Adipocyte (in vitro differentiated cells): ENCODE data around the gene EXPH5.

Experiments
- DNase-seq: peaks from one replicate; pipeline ENCODE4 v3.0.0-alpha.2; 2015; ENCODE audit warnings: low read depth
- H3K27me3 ChIP-seq: replicated peaks from 2 replicates; pipeline ENCODE4 v1.7.0; 2013; ENCODE audit warnings: mild to moderate bottlenecking, low read length, moderate library complexity; ENCODE audit not compliant: control insufficient read depth, insufficient read depth
- H3K36me3 ChIP-seq: 2 replicates; pipeline ENCODE4 v1.7.0; 2013; ENCODE audit warnings: low read length, mild to moderate bottlenecking, moderate library complexity; ENCODE audit not compliant: control insufficient read depth, insufficient read depth, severe bottlenecking
- H3K4me1 ChIP-seq: 2 replicates; pipeline ENCODE4 v1.7.0; 2013; ENCODE audit warnings: mild to moderate bottlenecking, low read length, moderate library complexity; ENCODE audit not compliant: control insufficient read depth, insufficient read depth
- H3K4me3 ChIP-seq: 2 replicates; pipeline ENCODE4 v1.7.0; 2013; ENCODE audit warnings: mild to moderate bottlenecking, low read length, moderate library complexity
- H3K9ac ChIP-seq: 2 replicates; pipeline ENCODE4 v1.7.0; 2013; ENCODE audit warnings: mild to moderate bottlenecking, low read length, moderate library complexity
- H3K9me3 ChIP-seq: 2 replicates; pipeline ENCODE4 v1.7.0; 2013; ENCODE audit warnings: mild to moderate bottlenecking, low read length, moderate library complexity; ENCODE audit not compliant: control insufficient read depth

Gene EXPH5

GRCh38 chr11:108511851-108512474 lies 81.6 kb downstream of the EXPH5 start:
- no peaks in the 10 kb centered on the region for H3K4me1 ChIP-seq
- peak; percentile 42 for DNase-seq
- no peaks in the 10 kb centered on the region for H3K36me3 ChIP-seq
- H3K9me3 ChIP-seq = no peaks in the 10 kb centered on the region
- no peak overlapping the region for H3K9ac ChIP-seq
- no peaks in the 10 kb centered on the region for H3K27me3 ChIP-seq
- H3K4me3 ChIP-seq = no peak overlapping the region

GRCh38 chr11:108508653-108509593 lies 84.6 kb downstream of the EXPH5 start:
- H3K9ac ChIP-seq = no peak overlapping the region
- H3K27me3 ChIP-seq = no peaks in the 10 kb centered on the region
- no peak for DNase-seq
- no peaks in the 10 kb centered on the region for H3K36me3 ChIP-seq
- no peaks in the 10 kb centered on the region for H3K4me1 ChIP-seq
- no peaks in the 10 kb centered on the region for H3K9me3 ChIP-seq
- no peak overlapping the region for H3K4me3 ChIP-seq

- Histone ChIP-seq H3K4me3 (no peak overlapping the region), H3K9ac (no peak overlapping the region), H3K36me3 (no peaks in the 10 kb centered on the region), H3K27me3 (no peaks in the 10 kb centered on the region), H3K9me3 (no peaks in the 10 kb centered on the region), H3K4me1 (peaks cover 11% of the 10 kb centered on the region)
- peak; percentile 52 for DNase-seq
These were observed 92.2 kb downstream of the EXPH5 start for GRCh38 chr11:108501396-108501795.

GRCh38 chr11:108500721-108501120 lies 92.8 kb downstream of the EXPH5 start:
- DNase-seq = no peak
- H3K36me3 ChIP-seq = no peaks in the 10 kb centered on the region
- H3K9ac ChIP-seq = no peak overlapping the region
- no peak overlapping the region for H3K4me3 ChIP-seq
- H3K4me1 ChIP-seq = peaks cover 14% of the 10 kb centered on the region
- H3K27me3 ChIP-seq = no peaks in the 10 kb centered on the region
- no peaks in the 10 kb centered on the region for H3K9me3 ChIP-seq

GRCh38 chr11:108500169-108500568 lies 93.4 kb downstream of the EXPH5 start:
- H3K9me3 ChIP-seq = no peaks in the 10 kb centered on the region
- no peak for DNase-seq
- H3K4me1 ChIP-seq = peaks cover 14% of the 10 kb centered on the region

GRCh38 chr11:108498816-108499408 lies 94.7 kb downstream of the EXPH5 start:
- H3K4me3 ChIP-seq = peak overlapping the region; percentile 86
- no peaks in the 10 kb centered on the region for H3K36me3 ChIP-seq
- no peak for DNase-seq
- H3K9ac ChIP-seq = peak overlapping the region; percentile 86
- H3K4me1 ChIP-seq = peaks cover 14% of the 10 kb centered on the region
- no peaks in the 10 kb centered on the region for H3K27me3 ChIP-seq
- H3K9me3 ChIP-seq = no peaks in the 10 kb centered on the region

More at GRCh38 chr11:108500169-108500568, 93.4 kb downstream of the EXPH5 start:
- Histone ChIP-seq H3K9ac (no peak overlapping the region), H3K36me3 (no peaks in the 10 kb centered on the region), H3K27me3 (no peaks in the 10 kb centered on the region), H3K4me3 (no peak overlapping the region)

- H3K4me1 ChIP-seq = peaks cover 14% of the 10 kb centered on the region
These were observed 95.3 kb downstream of the EXPH5 start, which contains the start of gene POGLUT3 for GRCh38 chr11:108498046-108498815. Gene POGLUT3, minus strand, starts transcription at chr11:108498384. Its CDS starts 18 bp downstream, at chr11:108498366.

GRCh38 chr11:108497317-108498045 lies 96.1 kb downstream of the EXPH5 start:
- peak; percentile 99 for DNase-seq
- Histone ChIP-seq H3K4me3 (peak overlapping the region; percentile 86), H3K9ac (peak overlapping the region; percentile 86), H3K27me3 (no peaks in the 10 kb centered on the region), H3K36me3 (no peaks in the 10 kb centered on the region), H3K4me1 (peaks cover 14% of the 10 kb centered on the region), H3K9me3 (no peaks in the 10 kb centered on the region)

More at GRCh38 chr11:108498046-108498815, 95.3 kb downstream of the EXPH5 start, which contains the start of gene POGLUT3:
- H3K36me3 ChIP-seq = no peaks in the 10 kb centered on the region
- peak; percentile 80 for DNase-seq
- no peaks in the 10 kb centered on the region for H3K9me3 ChIP-seq
- peak within 1 kb of the TSS; percentile 86 for H3K9ac ChIP-seq
- H3K27me3 ChIP-seq = no peaks in the 10 kb centered on the region
- H3K4me3 ChIP-seq = peak within 1 kb of the TSS; percentile 86

GRCh38 chr11:108496643-108497256 lies 96.8 kb downstream of the EXPH5 start:
- H3K4me1 ChIP-seq = peaks cover 14% of the 10 kb centered on the region
- DNase-seq = peak; percentile 52
- H3K27me3 ChIP-seq = no peaks in the 10 kb centered on the region
- H3K9ac ChIP-seq = peak overlapping the region; percentile 86
- H3K4me3 ChIP-seq = peak overlapping the region; percentile 86
- no peaks in the 10 kb centered on the region for H3K36me3 ChIP-seq
- H3K9me3 ChIP-seq = no peaks in the 10 kb centered on the region

- H3K4me3 ChIP-seq = no peak overlapping the region
- H3K27me3 ChIP-seq = no peaks in the 10 kb centered on the region
- H3K9ac ChIP-seq = no peak overlapping the region
- DNase-seq = no peak
- no peaks in the 10 kb centered on the region for H3K9me3 ChIP-seq
- peaks cover 6% of the 10 kb centered on the region for H3K36me3 ChIP-seq
- H3K4me1 ChIP-seq = peaks cover 14% of the 10 kb centered on the region
These were observed 98.2 kb downstream of the EXPH5 start for GRCh38 chr11:108495326-108495725.
